PC-3 (cell line): ENCODE data around the gene GAS7. TPM values are rescaled to one million over a fixed set of nuclear protein-coding genes. Genes with fewer than 3 reads are reported as not detected.
"Not testable (repeated sequence)": the region's sequence is repeated elsewhere in the genome, so short reads cannot be mapped to it uniquely, and the experiment has no call there.

Source experiments
- ATAC-seq: fragments of 200-7000 bp; cut with Tn5 transposase; 2 replicates; pipeline ENCODE4 v1.9.1; 2020; ENCODE audit warnings: mild to moderate bottlenecking, moderate library complexity
- BruUV-seq: library from RNA; stranded (reverse); fragments of 400-500 nt; replicated peaks from 2 replicates; lab custom pipeline; 2021; lab: Mats Ljungman, UMichigan
- CTCF ChIA-PET: fragments of 300-600 bp; sonication (Branson Sonifier 250); formaldehyde crosslinking; loops from one replicate; lab custom pipeline; 2022; ENCODE audit warnings: antibody characterized with exemption; lab: Charles Lee
- POLR2A ChIA-PET: fragments of 300-600 bp; sonication (Branson Sonifier 250); formaldehyde crosslinking; loops from one replicate; lab custom pipeline; 2022; ENCODE audit warnings: antibody characterized with exemption; ENCODE audit not compliant: unreplicated experiment; lab: Charles Lee
- DNase-seq: peaks from one replicate; pipeline ENCODE4 v3.0.0-alpha.2; 2015
- H2AFZ ChIP-seq: fragments of 300-600 bp; sonication (generic); 2 replicates; pipeline ENCODE4 v1.6.0; 2016; ENCODE audit warnings: antibody characterized with exemption, low read length
- H3F3A ChIP-seq: fragments of 300-600 bp; sonication (generic); one replicate; pipeline ENCODE4 v1.6.0; 2017; ENCODE audit warnings: antibody characterized with exemption, low read length, control low read depth, mild to moderate bottlenecking; ENCODE audit not compliant: unreplicated experiment
- H3K27ac ChIP-seq: fragments of 300-600 bp; sonication (generic); 2 replicates; pipeline ENCODE4 v1.5.1; 2016; ENCODE audit warnings: mild to moderate bottlenecking, low read length
- H3K27me3 ChIP-seq: fragments of 300-600 bp; sonication (generic); 2 replicates; pipeline ENCODE4 v1.6.1; 2016; ENCODE audit warnings: low read length, mixed read lengths
- H3K36me3 ChIP-seq: fragments of 300-600 bp; sonication (generic); 2 replicates; pipeline ENCODE4 v1.6.1; 2016; ENCODE audit warnings: low read depth, mixed run types, low read length, mixed read lengths
- H3K4me1 ChIP-seq: fragments of 300-600 bp; sonication (generic); 2 replicates; pipeline ENCODE4 v1.5.1; 2016; ENCODE audit warnings: low read length; ENCODE audit not compliant: insufficient read depth
- H3K4me2 ChIP-seq: fragments of 300-600 bp; sonication (generic); 2 replicates; pipeline ENCODE4 v1.6.0; 2016; ENCODE audit warnings: low read length
- H3K4me3 ChIP-seq: fragments of 300-600 bp; sonication (generic); 2 replicates; pipeline ENCODE4 v1.5.1; 2016; ENCODE audit warnings: mild to moderate bottlenecking, low read length, mixed read lengths
- H3K79me2 ChIP-seq: fragments of 300-600 bp; sonication (generic); 2 replicates; pipeline ENCODE4 v1.6.1; 2017; ENCODE audit warnings: low read length, mixed read lengths
- H3K9ac ChIP-seq: fragments of 300-600 bp; sonication (generic); 2 replicates; pipeline ENCODE4 v1.6.0; 2016; ENCODE audit warnings: mild to moderate bottlenecking, low read length
- H3K9me2 ChIP-seq: fragments of 300-600 bp; sonication (generic); replicated peaks from 2 replicates; pipeline ENCODE4 v1.6.1; 2016; ENCODE audit warnings: mixed run types, low read length, mixed read lengths
- H3K9me3 ChIP-seq: fragments of 300-600 bp; sonication (generic); 2 replicates; pipeline ENCODE4 v1.6.1; 2016; ENCODE audit warnings: low read length, mixed read lengths
- H4K20me1 ChIP-seq: fragments of 300-600 bp; sonication (generic); 2 replicates; pipeline ENCODE4 v1.6.1; 2016; ENCODE audit warnings: low read length, mixed read lengths
- EZH2 ChIP-seq: fragments of 300-600 bp; sonication (generic); IDR thresholded peaks from one replicate; pipeline ENCODE4 v1.6.1; 2017; ENCODE audit warnings: antibody characterized with exemption, mild to moderate bottlenecking, low read length; ENCODE audit not compliant: unreplicated experiment
- EZH2phosphoT487 ChIP-seq: fragments of 300-600 bp; sonication (generic); IDR thresholded peaks from 2 replicates; pipeline ENCODE4 v1.6.1; 2018; ENCODE audit warnings: mild to moderate bottlenecking, antibody characterized with exemption, low read length, borderline replicate concordance
- intact Hi-C: fragments of 100-400 bp; cut with micrococcal nuclease; formaldehyde crosslinking; loops from 2 replicates; pipeline ENCODE4 v1.9.0; 2023
- total RNA-seq: library from RNA; depleted of rRNA; stranded (reverse); fragments of >200 nt; gene quantifications from 2 replicates; pipeline ENCODE4 v1.2.3, GENCODE V29; 2014
- TF ChIP-seq, protein P1 (sequence below): fragments of 300-600 bp; sonication (generic); conservative IDR thresholded peaks from 2 replicates; pipeline ENCODE4 v1.5.1; 2017; ENCODE audit warnings: antibody characterized with exemption, low read depth, mild to moderate bottlenecking, low read length

GAS7 gene
- total RNA-seq, 1 experiment from 2014 or later: not detected

GRCh38 chr17:9925457-9925856 lies 272.9 kb downstream of the GAS7 start:
- Histone ChIP-seq H3K4me3 (no peak overlapping the region), H3K9me2 (no peaks in the 10 kb centered on the region), H3K4me1 (no peaks in the 10 kb centered on the region; the same call in 1 of the 2 replicates), H3K27me3 (peaks cover 6% of the 10 kb centered on the region; the same call in 1 of the 2 replicates), H3K9me3 (no peaks in the 10 kb centered on the region), H3K27ac (no peak overlapping the region), H3K4me2 (no peak overlapping the region), H2AFZ (no peak overlapping the region), H4K20me1 (no peaks in the 10 kb centered on the region), H3K79me2 (no peaks in the 10 kb centered on the region), H3K9ac (no peak overlapping the region), H3K36me3 (no peaks in the 10 kb centered on the region), H3F3A (no peaks in the 10 kb centered on the region)
- intact Hi-C loops: loop anchor here (10.0 kb wide), 1 partner anchor 689 kb away; no protein-coding TSS in a partner anchor
- DNase-seq (no peak), ATAC-seq (no peak)
- no peak for TF ChIP-seq EZH2phosphoT487
- TF ChIP-seq EZH2: no peak
- TF ChIP-seq, protein P1, sequence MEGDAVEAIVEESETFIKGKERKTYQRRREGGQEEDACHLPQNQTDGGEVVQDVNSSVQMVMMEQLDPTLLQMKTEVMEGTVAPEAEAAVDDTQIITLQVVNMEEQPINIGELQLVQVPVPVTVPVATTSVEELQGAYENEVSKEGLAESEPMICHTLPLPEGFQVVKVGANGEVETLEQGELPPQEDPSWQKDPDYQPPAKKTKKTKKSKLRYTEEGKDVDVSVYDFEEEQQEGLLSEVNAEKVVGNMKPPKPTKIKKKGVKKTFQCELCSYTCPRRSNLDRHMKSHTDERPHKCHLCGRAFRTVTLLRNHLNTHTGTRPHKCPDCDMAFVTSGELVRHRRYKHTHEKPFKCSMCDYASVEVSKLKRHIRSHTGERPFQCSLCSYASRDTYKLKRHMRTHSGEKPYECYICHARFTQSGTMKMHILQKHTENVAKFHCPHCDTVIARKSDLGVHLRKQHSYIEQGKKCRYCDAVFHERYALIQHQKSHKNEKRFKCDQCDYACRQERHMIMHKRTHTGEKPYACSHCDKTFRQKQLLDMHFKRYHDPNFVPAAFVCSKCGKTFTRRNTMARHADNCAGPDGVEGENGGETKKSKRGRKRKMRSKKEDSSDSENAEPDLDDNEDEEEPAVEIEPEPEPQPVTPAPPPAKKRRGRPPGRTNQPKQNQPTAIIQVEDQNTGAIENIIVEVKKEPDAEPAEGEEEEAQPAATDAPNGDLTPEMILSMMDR: no peak
- POLR2A ChIA-PET: no interaction called here
- CTCF ChIA-PET: no interaction called here
- no TSS peak for BruUV-seq

GRCh38 chr17:9924735-9925191 lies 273.6 kb downstream of the GAS7 start:
- Histone ChIP-seq H3K9me3 (no peaks in the 10 kb centered on the region), H3K27ac (no peak overlapping the region), H3K27me3 (peaks cover under 1% of the 10 kb centered on the region; the same call in 1 of the 2 replicates), H3K4me1 (no peaks in the 10 kb centered on the region; the same call in 1 of the 2 replicates), H3K9ac (no peak overlapping the region), H3K4me2 (no peak overlapping the region), H3K4me3 (no peak overlapping the region), H2AFZ (peak overlapping the region; percentile 69; the same call in 1 of the 2 replicates), H3K36me3 (no peaks in the 10 kb centered on the region), H3F3A (no peaks in the 10 kb centered on the region), H4K20me1 (no peaks in the 10 kb centered on the region), H3K9me2 (no peaks in the 10 kb centered on the region), H3K79me2 (no peaks in the 10 kb centered on the region)
- CTCF ChIA-PET: interaction anchor here (0.6 kb wide), 1 partner anchor 9 kb away, joined by 3 read pairs; no protein-coding TSS in a partner anchor
- TF ChIP-seq EZH2phosphoT487: no peak
- TF ChIP-seq, protein P1: peak; percentile 74
- ATAC-seq (peak; percentile 75), DNase-seq (peak; percentile 83)
- POLR2A ChIA-PET: no interaction called here
- intact Hi-C loops: loop anchor here (1.0 to 10.0 kb wide), 2 partner anchors 35 to 690 kb away; no protein-coding TSS in a partner anchor
- BruUV-seq: no TSS peak

DNA sequence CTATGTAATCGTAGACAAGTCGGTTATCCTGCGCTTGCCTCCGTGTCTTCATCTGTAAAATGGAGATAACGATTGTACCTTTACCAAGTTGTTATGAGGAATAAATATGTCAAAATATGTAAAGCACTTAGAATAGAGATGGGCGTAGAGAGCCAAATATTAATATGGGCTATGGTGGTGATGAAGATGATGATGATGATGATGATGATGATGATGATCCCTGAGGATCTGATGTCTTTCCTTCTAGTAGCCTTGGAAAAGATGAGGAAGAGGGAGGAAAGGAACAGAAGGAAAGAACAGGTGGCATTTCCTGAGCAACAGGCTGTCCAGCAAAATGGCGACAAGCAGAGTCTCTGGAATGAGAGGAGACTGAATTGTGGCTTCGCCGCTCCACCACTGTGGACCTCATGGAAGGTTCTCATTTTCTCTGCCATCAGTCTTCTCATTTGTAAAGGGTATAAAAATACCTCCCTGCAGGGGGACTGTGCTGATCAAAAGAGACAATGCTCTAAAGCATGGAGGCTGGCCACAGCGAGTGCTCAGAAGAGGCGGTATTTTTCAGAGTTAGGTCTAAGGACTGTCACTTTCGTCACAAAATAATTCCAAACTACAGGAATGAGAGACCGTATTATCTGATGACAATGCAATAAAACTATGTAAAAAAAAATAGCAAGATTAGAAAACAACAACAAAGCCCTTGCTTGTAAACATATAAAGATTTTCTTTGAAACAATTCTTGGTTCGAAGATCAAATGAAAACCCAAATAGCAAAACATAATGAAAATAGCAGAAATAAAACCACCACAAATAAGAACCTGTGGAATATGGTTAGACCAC lies 276.2 kb downstream of the GAS7 start:
- no peak for DNase-seq
- H3K36me3 ChIP-seq: no peaks in the 10 kb centered on the region
- no peaks in the 10 kb centered on the region for H3K9me2 ChIP-seq
- H3K4me3 ChIP-seq: no peak overlapping the region
- no peak for ATAC-seq
- BruUV-seq: no TSS peak
- TF ChIP-seq EZH2 (no peak), EZH2phosphoT487 (no peak)
- TF ChIP-seq, protein P1: no peak
- ChIA-PET POLR2A (no interaction called here), CTCF (no interaction called here)
- H3F3A ChIP-seq: no peaks in the 10 kb centered on the region
- intact Hi-C loops: loop anchor here (10.0 kb wide), 1 partner anchor 693 kb away; no protein-coding TSS in a partner anchor
- H4K20me1 ChIP-seq: no peaks in the 10 kb centered on the region
- H3K9me3 ChIP-seq: no peaks in the 10 kb centered on the region
- no peak overlapping the region for H3K27ac ChIP-seq
- H3K79me2 ChIP-seq: no peaks in the 10 kb centered on the region
- H3K27me3 ChIP-seq: no peaks in the 10 kb centered on the region
- no peak overlapping the region for H2AFZ ChIP-seq
- no peaks in the 10 kb centered on the region for H3K4me1 ChIP-seq
- H3K9ac ChIP-seq: no peak overlapping the region
- no peak overlapping the region for H3K4me2 ChIP-seq

- DNase-seq, H4K20me1 ChIP-seq, H3F3A ChIP-seq, CTCF ChIA-PET, H2AFZ ChIP-seq, H3K9ac ChIP-seq, H3K36me3 ChIP-seq, H3K9me3 ChIP-seq, H3K4me3 ChIP-seq, H3K27ac ChIP-seq, BruUV-seq, ATAC-seq, H3K4me2 ChIP-seq, H3K4me1 ChIP-seq, H3K9me2 ChIP-seq, POLR2A ChIA-PET, H3K79me2 ChIP-seq, H3K27me3 ChIP-seq: not testable (repeated sequence)
- intact Hi-C loops: loop anchor here (10.0 kb wide), 1 partner anchor 694 kb away; no protein-coding TSS in a partner anchor
Observed at GRCh38 chr17:9921216-9921615, 277.2 kb downstream of the GAS7 start.
